ENCODE data around the gene SKAP1. TPM values are rescaled to one million over a fixed set of nuclear protein-coding genes. Genes with fewer than 3 reads are reported as not detected.

SKAP1 gene
- polyA plus RNA-seq (2012; ENCODE audit: insufficient read depth, insufficient read length): 35.2 TPM

DNA sequence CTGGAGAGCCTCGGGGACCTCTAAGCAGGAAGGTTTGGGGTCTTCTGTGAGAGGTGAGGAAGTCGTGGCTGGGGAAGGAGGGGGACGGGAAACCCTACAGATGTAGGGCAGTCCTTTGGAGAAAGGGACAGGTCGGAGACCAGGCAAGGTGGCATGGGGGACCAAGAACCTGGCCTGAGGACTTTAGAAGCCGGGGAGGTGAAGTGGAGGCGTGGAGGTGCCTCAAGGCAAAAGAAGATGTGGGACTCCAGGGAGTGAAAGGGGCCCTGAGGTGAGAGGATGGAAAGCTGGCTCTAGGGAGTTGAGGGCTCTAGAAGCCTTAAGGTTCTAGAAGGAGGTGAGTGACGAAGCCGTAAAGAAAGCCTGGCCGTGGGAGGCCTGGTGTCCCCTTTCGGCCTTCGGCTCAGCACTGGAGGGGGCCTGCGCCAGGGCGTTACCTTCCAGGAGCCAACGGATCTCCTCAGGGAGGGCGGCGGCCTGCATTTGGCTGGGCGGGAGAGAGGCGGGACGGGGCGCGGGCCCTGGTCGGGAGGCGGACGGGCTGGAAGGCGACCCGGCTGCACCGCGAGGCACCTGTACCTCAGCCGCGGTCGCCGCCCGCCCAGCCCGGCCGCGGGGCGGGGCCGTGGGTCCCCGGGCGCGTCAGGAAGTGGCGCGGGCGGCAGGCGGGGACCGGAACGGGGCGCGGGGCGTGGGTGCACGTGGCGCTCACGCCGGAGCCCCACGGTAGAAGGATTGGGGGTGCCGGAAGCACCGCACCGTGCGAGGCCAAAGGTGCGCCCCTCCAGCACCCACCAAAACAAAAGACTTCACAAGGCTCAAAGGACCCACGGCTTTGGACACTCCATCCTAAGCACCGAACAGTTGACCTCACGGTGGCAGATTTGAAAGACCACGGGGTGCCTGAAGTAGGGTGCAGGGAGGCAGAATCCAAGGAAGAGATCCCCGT, at the start of gene SKAP1:
TSS of gene SKAP1 (minus strand) at position 577 of the 949 bp plus-strand sequence.
- peak within 1 kb of the TSS; percentile 65 for H3K4me3 ChIP-seq (ENCODE audit: low read length)
- DNase-seq (ENCODE audit: low read depth, low spot score): no peak

DNA sequence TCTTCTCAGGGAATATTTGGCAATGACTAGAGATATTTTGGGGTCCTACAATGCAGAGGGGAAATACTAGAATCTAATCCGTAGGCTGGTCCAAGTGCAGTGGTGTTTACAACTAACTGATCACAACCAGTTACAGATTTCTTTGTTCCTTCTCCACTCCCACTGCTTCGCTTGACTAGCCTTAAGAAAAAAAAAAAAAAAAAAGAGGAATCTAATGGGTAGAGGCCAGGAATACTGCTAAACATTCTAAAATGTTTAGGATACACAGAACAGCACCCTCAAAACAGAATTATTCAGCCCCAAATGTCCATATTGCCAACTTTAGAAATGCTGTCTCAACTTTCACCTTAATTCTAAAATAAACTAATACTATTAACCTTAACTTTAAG, 49.0 kb upstream of the SKAP1 start:
- no peak for DNase-seq (ENCODE audit: low read depth, low spot score)
- no peak overlapping the region for H3K4me3 ChIP-seq (ENCODE audit: low read length)

DNA sequence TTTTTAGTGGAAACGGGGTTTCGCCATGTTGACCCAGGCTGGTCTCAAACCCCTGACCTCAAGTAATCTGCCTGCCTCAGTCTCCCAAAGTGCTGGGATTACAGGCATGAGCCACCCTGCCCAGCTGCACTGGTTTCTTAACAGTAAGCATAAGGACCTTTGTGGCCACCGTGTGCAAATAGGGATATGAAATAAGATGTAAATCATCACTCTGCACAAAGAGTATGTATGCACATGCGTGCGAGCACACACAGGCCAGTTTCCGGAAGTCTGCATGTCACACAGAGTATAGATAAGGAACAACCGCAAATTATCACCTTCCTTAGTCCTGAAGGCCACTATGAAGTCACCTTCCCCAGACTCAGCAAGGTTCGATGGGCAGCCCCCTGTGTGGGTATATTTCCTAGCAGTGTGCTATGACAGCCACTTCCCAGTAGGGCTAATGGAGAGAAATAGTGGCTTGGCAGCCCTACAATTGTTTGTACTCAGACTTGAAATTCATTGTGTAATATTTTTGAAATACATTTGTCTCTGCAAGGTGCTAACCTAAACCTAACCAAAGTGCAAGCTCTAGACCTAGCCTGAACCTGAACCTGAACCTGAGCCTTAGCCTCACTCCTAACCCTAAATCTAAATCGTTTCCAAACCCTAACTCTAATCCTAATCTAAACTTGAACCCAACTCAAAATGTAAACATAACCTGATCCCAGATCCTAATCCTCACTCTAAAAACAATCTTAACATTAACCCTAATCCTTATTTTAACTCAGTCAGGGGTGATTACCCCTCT, 48.4 kb upstream of the SKAP1 start:
- peak; percentile 81 for DNase-seq (ENCODE audit: low read depth, low spot score)
- no peak overlapping the region for H3K4me3 ChIP-seq (ENCODE audit: low read length)

DNA sequence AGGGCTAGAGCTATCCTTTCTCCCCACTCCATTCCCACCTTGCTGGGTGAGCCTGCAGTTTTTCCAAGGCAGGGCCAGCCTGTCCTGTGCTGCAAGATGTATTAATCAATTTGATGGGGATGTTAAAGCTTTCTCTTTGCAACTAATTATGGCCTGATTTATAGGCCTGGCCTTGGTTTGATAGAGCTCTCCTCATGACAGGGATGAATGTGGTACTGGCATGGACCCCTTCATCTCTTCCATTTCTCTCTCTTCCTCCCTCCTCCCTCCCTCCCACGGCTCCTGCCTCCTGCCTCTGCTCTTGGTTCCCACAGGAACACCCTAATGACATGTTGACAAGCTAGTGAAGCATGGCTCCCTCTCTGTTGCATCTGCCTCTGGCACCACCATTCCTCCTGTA, 47.2 kb upstream of the SKAP1 start:
- no peak for DNase-seq (ENCODE audit: low read depth, low spot score)
- no peak overlapping the region for H3K4me3 ChIP-seq (ENCODE audit: low read length)

DNA sequence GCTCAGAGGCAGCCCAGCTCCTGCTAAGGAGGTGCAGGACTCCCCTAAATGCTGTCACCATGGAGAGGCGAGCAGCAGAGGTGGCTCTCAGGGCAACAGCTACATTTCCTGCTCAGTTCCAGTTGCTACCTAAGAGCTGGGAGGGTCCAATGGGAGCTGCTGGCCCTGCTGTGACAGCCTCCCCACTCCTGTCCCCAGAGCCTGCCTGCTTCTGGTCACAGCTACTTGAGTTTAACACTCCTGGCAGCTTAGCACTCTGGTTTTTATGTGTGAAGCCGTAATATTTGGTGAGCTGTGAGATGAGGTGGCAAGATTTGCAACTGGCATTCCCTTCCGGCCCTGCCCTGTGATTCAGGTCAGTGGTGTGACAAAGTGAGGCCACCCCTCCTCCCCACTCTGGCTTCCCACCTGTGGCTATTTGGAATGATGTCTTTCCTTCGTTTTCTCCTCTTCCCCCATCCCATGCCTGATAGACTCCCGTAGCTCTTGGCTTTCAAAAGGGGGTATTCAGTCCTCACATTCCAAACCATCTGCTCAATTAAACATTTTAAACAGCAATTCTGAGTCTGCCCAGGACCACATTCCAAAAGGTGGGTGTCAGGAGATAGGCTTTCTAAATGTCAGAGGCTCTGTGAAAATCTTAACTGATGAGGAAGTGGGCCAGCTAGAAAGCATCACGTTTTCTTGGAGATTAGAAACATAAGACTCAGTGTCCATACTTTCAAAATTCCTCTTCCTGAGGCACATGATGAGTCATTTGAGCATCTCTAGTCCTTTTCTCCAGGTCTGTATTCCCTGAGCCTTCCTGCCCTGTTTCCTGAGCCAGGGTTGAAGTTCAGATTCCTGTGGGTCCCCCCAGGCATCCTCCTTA, 42.6 kb upstream of the SKAP1 start:
- DNase-seq (ENCODE audit: low read depth, low spot score): no peak
- H3K4me3 ChIP-seq (ENCODE audit: low read length): no peak overlapping the region

DNA sequence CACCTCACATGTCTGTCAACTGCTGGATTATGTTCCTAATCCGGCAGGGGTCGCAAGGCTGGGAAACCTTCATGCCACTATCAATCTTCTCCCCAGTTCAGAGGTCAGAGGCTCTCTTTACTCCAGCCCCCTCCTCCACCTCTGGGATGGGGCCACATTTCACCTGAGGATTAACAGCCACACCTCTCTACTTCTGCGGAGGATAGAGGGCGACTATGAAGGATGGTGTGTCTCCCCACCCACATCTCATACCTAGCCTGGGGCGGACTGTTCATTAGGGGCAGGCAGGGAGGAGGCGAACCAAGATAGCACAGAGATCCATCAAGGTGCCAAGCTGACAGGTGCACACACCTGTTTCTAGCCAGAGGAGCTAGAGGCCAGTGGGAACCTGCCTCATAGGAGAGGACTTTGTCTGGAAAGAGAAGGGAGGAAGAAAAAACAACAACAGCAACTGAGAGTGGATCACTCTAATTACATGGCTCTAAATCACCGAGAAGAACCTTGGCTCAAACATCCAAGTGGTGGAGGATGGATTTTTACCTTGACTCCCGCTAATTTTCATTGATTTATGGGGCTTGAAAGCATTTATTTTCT, 41.9 kb upstream of the SKAP1 start:
- no peak overlapping the region for H3K4me3 ChIP-seq (ENCODE audit: low read length)
- DNase-seq (ENCODE audit: low read depth, low spot score): no peak

DNA sequence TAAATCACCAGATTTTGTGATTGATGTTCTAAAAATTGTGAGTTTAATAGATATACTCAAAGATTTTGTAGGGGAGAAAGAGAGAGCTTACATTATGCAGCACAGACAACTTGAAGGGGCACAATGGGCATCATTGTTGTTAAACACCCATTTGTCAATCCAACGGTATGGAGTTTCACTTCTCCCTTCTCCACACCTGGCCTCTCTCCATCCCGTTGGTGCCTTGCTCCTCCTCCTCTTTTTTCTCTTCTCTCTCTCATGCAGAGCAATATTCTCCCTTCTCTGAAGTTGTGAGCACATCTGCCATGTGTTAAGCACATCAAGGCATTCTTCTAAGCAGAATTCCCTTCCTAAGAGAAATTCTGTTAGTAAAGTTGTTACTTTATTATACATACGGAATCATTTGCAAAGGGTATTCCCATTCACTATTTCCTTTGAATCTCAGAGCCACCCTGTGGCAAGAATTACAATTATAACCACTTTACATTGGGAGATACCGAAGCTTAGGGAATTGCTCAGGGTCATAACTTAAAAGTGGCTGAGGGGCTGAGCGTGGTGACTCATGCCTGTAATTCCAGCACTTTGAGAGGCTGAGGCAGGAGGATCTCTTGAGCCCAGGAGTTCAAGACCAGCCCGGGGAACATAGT, 40.5 kb upstream of the SKAP1 start:
- DNase-seq (ENCODE audit: low read depth, low spot score): no peak
- H3K4me3 ChIP-seq (ENCODE audit: low read length): no peak overlapping the region

DNA sequence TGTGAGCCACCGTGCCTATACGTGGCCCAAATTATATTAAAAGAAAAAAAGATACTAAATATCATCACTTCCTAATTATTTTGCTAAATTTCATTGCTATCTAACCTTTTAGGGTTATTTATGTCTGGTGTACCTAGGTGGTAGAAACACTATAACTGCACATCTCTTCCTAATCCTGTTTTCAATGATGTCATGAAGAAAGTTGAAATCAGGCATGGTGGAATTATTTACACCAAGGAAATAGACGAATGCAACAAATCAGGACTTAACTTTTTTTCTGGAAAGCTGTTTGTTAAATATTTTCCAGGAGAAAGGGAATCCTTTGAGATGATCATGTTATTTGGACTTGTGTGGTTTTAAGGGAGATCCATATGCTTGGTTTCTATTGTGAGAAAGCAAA, 39.2 kb upstream of the SKAP1 start:
- no peak for DNase-seq (ENCODE audit: low read depth, low spot score)
- H3K4me3 ChIP-seq (ENCODE audit: low read length): no peak overlapping the region

DNA sequence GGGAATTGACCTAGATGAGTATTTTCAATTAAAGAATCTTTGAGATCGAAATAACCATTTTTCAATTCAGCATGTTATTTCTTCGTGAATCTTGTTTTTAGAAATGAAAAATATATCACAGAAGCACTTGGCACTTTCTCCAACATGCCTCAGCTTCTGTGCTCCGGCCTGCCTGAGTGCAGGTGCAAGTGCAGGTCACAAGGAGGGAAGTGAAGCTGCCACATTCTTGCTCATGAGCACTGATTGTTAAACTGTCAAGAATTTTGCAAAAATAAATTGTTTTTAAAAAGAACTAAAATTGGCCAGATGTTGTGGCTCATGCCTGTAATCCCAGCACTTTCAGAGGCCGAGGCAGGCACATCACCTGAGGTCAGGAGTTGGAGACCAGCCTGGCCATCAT, 38.3 kb upstream of the SKAP1 start:
- DNase-seq (ENCODE audit: low read depth, low spot score): no peak
- no peak overlapping the region for H3K4me3 ChIP-seq (ENCODE audit: low read length)

DNA sequence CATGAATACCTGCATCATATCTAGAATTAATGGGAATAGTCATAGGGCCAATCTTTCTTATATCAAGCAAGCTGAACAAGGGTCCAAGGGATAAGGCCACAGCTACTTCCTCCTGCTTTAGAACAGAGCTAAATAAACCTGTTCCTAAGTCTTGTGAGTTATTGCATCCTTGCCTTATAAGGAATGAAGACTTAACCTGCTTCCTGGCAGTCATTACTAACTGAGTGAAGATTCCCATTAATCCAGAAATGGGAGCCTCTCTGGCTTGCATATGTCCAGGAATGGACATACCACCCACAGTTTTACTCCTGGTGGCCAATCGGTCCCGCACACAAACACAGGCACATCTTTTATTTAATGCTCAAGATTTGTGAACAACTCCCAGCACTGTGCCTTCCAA, 35.9 kb upstream of the SKAP1 start:
- no peak overlapping the region for H3K4me3 ChIP-seq (ENCODE audit: low read length)
- DNase-seq (ENCODE audit: low read depth, low spot score): no peak

DNA sequence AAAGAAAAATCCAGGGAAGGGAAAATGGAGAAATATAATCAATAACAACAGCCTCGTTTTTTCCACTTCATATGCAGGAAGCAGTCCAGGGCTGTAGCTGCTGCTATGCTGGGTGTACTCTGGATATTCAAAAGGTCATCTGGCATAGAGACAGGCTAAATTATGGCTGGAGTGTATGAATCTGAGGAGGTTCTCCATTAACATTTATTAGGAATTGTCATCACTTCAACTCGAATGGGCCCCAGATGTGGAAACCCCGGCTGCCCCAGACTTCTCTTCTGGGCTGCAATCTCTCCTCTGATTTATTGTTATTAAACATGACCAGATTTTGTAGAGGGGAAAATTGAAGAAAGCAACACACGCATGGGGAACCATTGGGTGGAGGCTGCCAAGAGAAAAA, 33.5 kb upstream of the SKAP1 start:
- DNase-seq (ENCODE audit: low read depth, low spot score): no peak
- no peak overlapping the region for H3K4me3 ChIP-seq (ENCODE audit: low read length)

DNA sequence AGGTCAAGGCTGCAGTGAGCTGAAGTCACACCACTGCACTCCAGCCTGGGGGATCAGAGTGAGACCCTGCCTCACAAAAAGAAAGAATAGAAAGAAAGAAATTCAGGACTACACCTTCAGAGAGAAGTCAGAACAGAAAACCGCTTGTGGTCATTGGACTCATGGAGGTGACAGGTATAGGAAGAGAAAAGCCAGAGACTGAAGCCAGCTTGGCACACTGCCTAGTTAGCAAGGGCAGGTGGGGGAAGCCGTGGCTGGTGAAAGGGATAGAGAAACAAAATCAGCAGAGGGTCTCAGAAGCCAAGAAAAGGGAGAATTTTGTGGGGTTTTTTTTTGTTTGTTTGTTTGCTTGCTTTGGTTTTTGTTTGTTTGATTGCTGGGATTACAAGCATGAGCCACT, 32.9 kb upstream of the SKAP1 start:
- DNase-seq (ENCODE audit: low read depth, low spot score): no peak
- no peak overlapping the region for H3K4me3 ChIP-seq (ENCODE audit: low read length)

DNA sequence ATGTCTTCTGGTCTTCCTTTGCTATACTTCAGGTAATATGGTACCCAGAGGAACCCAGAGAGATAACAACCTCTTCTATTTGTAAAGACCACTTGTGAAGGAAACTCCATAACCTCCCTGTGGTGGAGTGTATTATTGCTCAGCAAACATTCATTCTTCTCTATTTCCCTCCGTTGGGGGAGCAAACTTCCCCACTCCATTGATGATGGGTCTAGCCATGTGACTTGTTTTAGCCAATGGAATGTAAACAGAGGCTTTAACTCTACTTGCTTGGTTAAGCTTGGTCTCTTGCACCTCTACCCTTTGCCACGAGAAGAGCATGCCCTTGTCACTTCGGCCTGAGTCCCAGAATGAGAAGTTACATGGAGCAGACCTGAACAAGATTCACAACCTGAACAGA, 30.0 kb upstream of the SKAP1 start:
- no peak for DNase-seq (ENCODE audit: low read depth, low spot score)

DNA sequence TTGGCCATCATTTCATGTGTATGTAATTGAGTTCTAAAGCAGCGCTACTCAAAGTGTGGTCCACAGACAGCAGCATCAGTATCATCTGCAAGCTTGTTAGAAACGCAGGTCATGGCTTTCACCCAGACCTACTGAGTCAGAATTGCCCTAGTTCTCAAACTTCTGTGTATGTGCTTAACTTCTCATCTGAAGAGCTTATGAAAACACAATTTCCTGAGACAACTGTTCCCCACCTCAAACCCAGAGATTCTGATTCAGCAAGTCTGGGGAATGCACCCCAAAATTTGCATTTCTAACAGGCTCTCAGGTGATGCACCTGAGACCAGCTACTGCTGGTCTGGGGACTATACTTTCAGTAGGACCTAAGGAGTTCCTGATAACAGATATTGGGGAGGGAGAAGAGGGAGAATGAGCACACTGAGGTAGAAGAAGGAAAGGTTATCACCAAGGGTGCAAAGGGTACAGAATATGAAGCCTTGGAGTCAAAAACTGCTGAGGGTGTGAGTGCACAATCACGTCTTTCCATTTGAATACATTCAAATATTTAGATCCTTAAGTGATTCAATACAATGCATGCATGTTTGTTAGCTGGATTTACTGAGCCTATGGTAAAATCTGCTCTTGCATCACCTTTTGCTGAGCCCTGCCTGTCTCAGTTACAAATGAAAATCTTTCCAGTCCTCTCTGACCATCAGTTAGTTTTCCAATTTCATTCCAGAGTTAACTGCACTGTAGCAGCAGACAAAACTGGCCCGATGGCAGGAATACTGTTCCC, 29.2 kb upstream of the SKAP1 start:
- no peak for DNase-seq (ENCODE audit: low read depth, low spot score)
- no peak overlapping the region for H3K4me3 ChIP-seq (ENCODE audit: low read length)

More for the DNA sequence above, 30.0 kb upstream of the SKAP1 start:
- H3K4me3 ChIP-seq (ENCODE audit: low read length): no peak overlapping the region

DNA sequence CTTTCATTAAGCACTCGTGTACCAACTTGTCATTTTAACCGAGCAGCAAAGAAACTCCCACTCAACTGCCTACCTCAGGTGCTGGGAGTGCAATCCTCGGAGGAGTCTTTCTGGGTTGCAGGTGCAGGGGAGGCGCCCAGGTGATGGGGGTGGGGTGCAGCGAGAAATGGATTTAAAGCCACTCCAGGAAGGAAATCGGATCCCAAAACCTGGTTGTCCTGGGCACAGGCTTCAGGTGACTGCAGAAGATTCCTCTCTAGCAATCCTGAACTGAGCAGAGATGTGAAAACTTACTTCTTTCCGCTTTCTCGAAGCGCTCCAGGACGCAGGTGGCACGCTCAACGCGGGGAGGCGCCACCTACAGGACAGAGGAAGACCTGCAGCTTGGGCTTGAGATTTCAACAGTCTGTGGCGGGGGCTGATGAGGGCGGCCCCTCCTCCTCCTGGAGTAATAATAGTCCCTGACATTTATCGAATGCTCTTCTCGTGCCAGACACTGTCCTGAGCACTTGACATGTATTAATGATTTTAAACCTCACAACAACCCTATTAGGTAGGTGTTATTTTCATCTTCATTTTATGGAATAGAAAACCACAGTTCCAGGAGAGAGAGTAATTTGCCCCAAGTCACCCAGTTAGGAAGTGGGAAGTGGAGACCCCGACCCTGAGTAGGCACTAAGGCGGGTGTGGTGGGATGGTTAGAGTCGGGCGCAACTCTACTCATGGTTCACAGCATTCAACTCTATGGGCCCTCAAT, 27.2 kb upstream of the SKAP1 start:
- no peak for DNase-seq (ENCODE audit: low read depth, low spot score)
- peak overlapping the region; percentile 13 for H3K4me3 ChIP-seq (ENCODE audit: low read length)

DNA sequence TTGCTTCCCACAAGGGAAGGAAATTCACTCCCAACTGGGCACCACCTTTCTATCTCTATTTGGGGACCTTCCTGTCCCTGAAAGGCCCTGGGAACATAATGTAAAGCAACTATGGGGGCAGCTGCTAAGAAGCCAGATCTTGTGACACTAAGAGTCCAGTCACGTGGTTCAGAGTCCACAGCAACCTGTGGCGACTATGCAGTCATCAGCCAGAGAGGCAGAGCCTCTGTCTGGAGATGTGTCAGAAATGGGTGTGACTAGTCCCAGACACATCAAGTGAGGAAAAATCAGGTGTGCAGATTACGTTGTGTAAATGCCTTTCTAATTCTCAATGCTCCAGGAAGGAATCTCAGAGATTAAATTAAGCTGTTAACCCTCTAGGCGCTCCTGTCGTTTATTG, 26.6 kb upstream of the SKAP1 start:
- no peak for DNase-seq (ENCODE audit: low read depth, low spot score)

DNA sequence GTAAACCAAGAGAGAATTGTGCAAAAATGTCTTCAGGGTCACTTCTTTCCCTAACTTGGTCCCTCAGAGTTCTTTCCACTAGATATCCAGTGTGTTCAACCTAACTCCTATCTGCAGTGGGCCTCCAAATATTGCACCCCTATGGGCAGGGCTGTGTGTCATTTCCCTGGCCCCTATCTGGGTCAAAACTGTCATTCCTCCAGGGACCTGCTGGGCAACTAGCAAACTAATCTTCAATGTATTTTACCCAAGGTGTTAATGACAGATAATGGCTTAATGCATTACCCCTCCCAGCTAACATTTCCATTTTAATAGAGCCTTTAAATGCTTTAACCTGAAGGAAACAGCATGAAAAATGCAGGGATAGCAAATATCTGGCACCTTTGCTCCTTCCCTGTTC, 25.8 kb upstream of the SKAP1 start:
- H3K4me3 ChIP-seq (ENCODE audit: low read length): no peak overlapping the region
- no peak for DNase-seq (ENCODE audit: low read depth, low spot score)

More for the DNA sequence above, 26.6 kb upstream of the SKAP1 start:
- H3K4me3 ChIP-seq (ENCODE audit: low read length): no peak overlapping the region
